A673 (cell line): ENCODE data around the gene PLA2G4B.

Experiments used
- EZH2 ChIP-seq: fragments of 200-600 bp; sonication (generic); IDR thresholded peaks from 2 replicates; pipeline ENCODE4 v1.6.1; 2017; ENCODE audit warnings: borderline replicate concordance, low read depth, mild to moderate bottlenecking, mixed read lengths, antibody characterized with exemption, low read length; ENCODE audit not compliant: poor library complexity, severe bottlenecking
- TF ChIP-seq, protein P1 (sequence below): fragments of 300-800, 200-600 bp; sonication (generic); conservative IDR thresholded peaks from 2 replicates; pipeline ENCODE4 v1.5.1; 2017; ENCODE audit warnings: low read depth, mild to moderate bottlenecking, antibody characterized with exemption, low read length, moderate library complexity, mixed read lengths

DNA sequence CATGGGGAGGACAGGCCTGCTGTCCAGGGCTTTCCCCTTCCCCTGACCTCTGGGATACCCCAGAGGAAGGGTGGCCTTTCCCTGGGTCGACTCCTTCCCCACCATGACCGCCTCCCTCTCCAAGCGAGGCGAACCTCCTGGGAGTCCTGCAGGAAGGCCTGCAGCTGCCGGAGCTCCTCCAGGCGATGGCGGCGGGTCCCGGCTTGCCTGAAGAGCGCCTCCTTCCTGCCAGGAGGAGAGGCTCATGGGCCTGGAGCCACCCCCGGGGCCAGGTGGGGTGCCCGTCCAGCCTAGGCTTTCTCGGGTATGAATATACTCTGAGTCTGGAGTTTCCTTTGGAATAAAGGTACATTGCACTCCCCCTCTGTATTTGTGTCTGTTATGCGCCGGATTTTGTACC lies 20.1 kb downstream of the PLA2G4B start:
- TF ChIP-seq EZH2, result no peak
- TF ChIP-seq, protein P1, sequence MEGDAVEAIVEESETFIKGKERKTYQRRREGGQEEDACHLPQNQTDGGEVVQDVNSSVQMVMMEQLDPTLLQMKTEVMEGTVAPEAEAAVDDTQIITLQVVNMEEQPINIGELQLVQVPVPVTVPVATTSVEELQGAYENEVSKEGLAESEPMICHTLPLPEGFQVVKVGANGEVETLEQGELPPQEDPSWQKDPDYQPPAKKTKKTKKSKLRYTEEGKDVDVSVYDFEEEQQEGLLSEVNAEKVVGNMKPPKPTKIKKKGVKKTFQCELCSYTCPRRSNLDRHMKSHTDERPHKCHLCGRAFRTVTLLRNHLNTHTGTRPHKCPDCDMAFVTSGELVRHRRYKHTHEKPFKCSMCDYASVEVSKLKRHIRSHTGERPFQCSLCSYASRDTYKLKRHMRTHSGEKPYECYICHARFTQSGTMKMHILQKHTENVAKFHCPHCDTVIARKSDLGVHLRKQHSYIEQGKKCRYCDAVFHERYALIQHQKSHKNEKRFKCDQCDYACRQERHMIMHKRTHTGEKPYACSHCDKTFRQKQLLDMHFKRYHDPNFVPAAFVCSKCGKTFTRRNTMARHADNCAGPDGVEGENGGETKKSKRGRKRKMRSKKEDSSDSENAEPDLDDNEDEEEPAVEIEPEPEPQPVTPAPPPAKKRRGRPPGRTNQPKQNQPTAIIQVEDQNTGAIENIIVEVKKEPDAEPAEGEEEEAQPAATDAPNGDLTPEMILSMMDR, result no peak
